CD4-positive, CD25-positive, alpha-beta regulatory T cell (primary cell): ENCODE measurements around the gene MAB21L3. TPM values are rescaled to one million over a fixed set of nuclear protein-coding genes. Genes with fewer than 3 reads are reported as not detected.

Experiments
- ATAC-seq, 2 donors: fragments of 150-1000 bp; cut with Tn5 transposase; one replicate each; pipeline ENCODE4 v1.10.0; 2021; ENCODE audit warnings: low read depth in 2 of 2, moderate number of reproducible peaks in 2 of 2, moderate library complexity in 1 of 2
- DNase-seq, 3 donors: peaks; one replicate each; pipeline versions ENCODE4 v3.0.0 to v3.0.0-alpha.2; 2012 to 2022; ENCODE audit warnings: mixed read lengths in 1 of 3
- H3K27ac ChIP-seq: one replicate; pipeline ENCODE4 v1.7.0; 2013; ENCODE audit warnings: mild to moderate bottlenecking, low read length; ENCODE audit not compliant: insufficient read depth, poor library complexity, severe bottlenecking
- H3K27me3 ChIP-seq: one replicate; pipeline ENCODE4 v1.7.0; 2013; ENCODE audit warnings: low read length; ENCODE audit not compliant: control insufficient read depth, insufficient read depth
- H3K36me3 ChIP-seq: one replicate; pipeline ENCODE4 v1.7.0; 2013; ENCODE audit warnings: mild to moderate bottlenecking, low read length, moderate library complexity; ENCODE audit not compliant: control insufficient read depth, insufficient read depth
- H3K4me1 ChIP-seq: 2 replicates; pipeline ENCODE4 v1.7.0; 2013; ENCODE audit warnings: mild to moderate bottlenecking, low read length; ENCODE audit not compliant: insufficient read depth, control insufficient read depth, poor library complexity, severe bottlenecking
- H3K4me3 ChIP-seq: one replicate; pipeline ENCODE4 v1.7.0; 2013; ENCODE audit warnings: low read depth, mild to moderate bottlenecking, low read length, moderate library complexity
- H3K9me3 ChIP-seq, 2 experiments: 1 replicate in 1 of 2; 2 replicates in 1 of 2; pipeline ENCODE4 v1.7.0; 2013; ENCODE audit warnings: low read length in 2 of 2, mild to moderate bottlenecking in 1 of 2, moderate library complexity in 1 of 2; ENCODE audit not compliant: control insufficient read depth in 2 of 2
- H3K27ac Mint-ChIP-seq, 3 donors: one replicate each; pipeline ENCODE4 v1.8.0; 2020 to 2022; ENCODE audit warnings: mild to moderate bottlenecking in 3 of 3, mixed read lengths in 3 of 3, moderate library complexity in 2 of 3
- H3K27me3 Mint-ChIP-seq: one replicate; pipeline ENCODE4 v1.8.0; 2022; ENCODE audit warnings: mild to moderate bottlenecking, mixed read lengths
- H3K36me3 Mint-ChIP-seq: one replicate; pipeline ENCODE4 v1.8.0; 2020; ENCODE audit warnings: mixed read lengths
- H3K4me1 Mint-ChIP-seq, 4 donors: one replicate each; pipeline ENCODE4 v1.8.0; 2020 to 2022; ENCODE audit warnings: mixed read lengths in 4 of 4, mild to moderate bottlenecking in 1 of 4
- H3K4me3 Mint-ChIP-seq, 4 donors: one replicate each; pipeline ENCODE4 v1.8.0; 2020 to 2022; ENCODE audit warnings: mild to moderate bottlenecking in 4 of 4, mixed read lengths in 4 of 4, moderate library complexity in 3 of 4
- H3K9me3 Mint-ChIP-seq, 7 donors: one replicate each; pipeline ENCODE4 v1.8.0; 2020 to 2022; ENCODE audit warnings: mixed read lengths in 7 of 7, mild to moderate bottlenecking in 3 of 7, moderate library complexity in 2 of 7
- polyA plus RNA-seq, 4 donors: library from polyadenylated mRNA; unstranded; fragments of 300-500 nt; fragmentation: Illumina TruSeq; gene quantifications; one replicate each; pipeline ENCODE4 v1.2.3, GENCODE V29; 2021
- total RNA-seq: library from RNA; stranded (reverse); gene quantifications from one replicate; pipeline ENCODE4 v1.2.3, GENCODE V29; 2022

Gene MAB21L3
- total and polyA plus RNA-seq, 5 donors from 2014 or later: not detected

DNA sequence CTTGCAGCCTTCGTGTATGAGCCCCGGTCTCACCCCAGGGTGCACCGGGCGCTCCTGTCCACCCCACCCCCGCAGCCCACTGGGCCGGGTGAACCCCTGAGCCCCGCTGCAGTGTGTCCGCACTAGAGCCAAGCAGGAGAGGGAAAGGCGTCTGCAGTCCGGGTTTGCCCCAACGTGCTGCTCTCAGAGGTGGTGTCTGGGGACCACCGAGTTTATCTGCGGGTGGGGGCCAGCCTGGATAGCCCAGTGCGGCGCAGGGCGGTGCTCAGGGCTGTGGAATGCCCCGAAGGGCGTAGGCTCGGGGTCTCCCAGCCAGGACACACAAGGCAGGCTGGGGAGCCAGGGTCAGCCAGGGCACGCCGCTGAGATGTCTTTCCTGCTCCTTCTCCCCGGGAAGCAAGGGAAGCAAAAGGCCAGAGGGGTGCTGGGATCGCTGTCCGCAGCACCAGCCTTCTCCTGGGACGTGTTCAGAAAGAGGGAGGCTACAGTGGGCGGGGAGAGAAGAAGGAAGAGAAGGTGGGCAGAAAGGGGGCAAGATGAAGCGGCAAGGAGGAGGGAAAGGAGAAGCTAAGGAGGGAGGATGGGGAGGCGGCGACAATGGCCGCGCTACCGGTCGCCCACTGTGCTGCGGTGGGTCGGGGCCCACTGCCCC lies 56.6 kb downstream of the MAB21L3 start:
- peak overlapping the region; percentile 71 to 91 (median 88) for H3K4me3 Mint-ChIP-seq
- H3K9me3 Mint-ChIP-seq: no peaks in the 10 kb centered on the region
- H3K4me1 Mint-ChIP-seq: peaks cover 0 to 23% (median 15%) of the 10 kb centered on the region in 4 donors
- peaks cover 28% of the 10 kb centered on the region for H3K27me3 Mint-ChIP-seq
- H3K27ac ChIP-seq: peak overlapping the region; percentile 10
- peak overlapping the region; percentile 57 for H3K4me3 ChIP-seq
- no peak for DNase-seq
- H3K36me3 Mint-ChIP-seq: no peaks in the 10 kb centered on the region
- ATAC-seq: peak in 1 of 2 donors; percentile 6
- H3K9me3 ChIP-seq: no peaks in the 10 kb centered on the region
- H3K4me1 ChIP-seq: peaks cover 14% of the 10 kb centered on the region
- peak overlapping the region; percentile 70 to 87 (median 74) for H3K27ac Mint-ChIP-seq
- no peaks in the 10 kb centered on the region for H3K36me3 ChIP-seq
- H3K27me3 ChIP-seq: no peaks in the 10 kb centered on the region

DNA sequence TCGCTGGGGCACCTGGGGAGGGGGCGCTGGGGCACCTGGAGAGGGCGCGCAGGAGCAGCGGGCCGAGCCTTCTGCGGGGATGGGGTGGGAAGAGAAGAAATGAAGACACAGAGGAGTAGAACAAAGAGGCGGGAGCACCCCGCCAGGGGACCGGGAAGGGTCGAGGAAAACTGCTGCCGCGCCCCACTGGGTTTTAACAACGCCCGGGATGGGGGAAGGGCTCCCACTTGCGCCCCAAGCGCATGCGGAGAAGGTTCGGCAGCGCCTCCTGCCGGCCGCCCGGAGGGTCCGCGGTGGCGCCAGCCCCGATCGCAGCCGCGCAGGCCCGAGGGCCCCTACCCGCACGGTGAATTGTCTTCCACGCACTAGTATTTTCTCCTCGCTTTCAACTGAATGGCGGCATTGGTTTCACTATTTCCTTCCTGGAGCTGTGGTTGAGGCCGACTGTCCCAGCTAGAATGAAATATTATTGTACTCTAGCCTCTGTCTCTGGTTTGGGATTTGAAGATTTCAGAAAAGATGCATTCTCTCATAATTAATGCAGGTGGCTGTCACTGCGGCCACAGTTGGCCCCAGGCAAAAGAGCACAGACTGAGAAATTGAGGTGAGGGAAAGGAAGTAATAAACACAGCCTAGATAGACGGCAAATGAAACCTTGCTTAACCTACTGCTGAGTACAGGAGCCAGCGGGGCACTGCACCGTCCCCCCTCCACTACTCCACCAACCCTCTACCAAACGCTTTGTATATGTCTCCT lies 57.3 kb downstream of the MAB21L3 start:
- no peaks in the 10 kb centered on the region for H3K9me3 ChIP-seq
- no peaks in the 10 kb centered on the region for H3K9me3 Mint-ChIP-seq
- H3K4me3 ChIP-seq: peak overlapping the region; percentile 77
- no peaks in the 10 kb centered on the region for H3K27me3 ChIP-seq
- peaks cover 14% of the 10 kb centered on the region for H3K4me1 ChIP-seq
- peaks cover 0 to 23% (median 15%) of the 10 kb centered on the region in 4 donors for H3K4me1 Mint-ChIP-seq
- H3K36me3 ChIP-seq: no peaks in the 10 kb centered on the region
- peaks cover 28% of the 10 kb centered on the region for H3K27me3 Mint-ChIP-seq
- ATAC-seq: peak; percentile 94 to 96
- H3K27ac Mint-ChIP-seq: peak overlapping the region; percentile 74 to 99 (median 94)
- peak overlapping the region; percentile 71 to 91 (median 88) for H3K4me3 Mint-ChIP-seq
- peak overlapping the region; percentile 10 for H3K27ac ChIP-seq
- peak; percentile 68 to 82 (median 79) for DNase-seq
- H3K36me3 Mint-ChIP-seq: no peaks in the 10 kb centered on the region

DNA sequence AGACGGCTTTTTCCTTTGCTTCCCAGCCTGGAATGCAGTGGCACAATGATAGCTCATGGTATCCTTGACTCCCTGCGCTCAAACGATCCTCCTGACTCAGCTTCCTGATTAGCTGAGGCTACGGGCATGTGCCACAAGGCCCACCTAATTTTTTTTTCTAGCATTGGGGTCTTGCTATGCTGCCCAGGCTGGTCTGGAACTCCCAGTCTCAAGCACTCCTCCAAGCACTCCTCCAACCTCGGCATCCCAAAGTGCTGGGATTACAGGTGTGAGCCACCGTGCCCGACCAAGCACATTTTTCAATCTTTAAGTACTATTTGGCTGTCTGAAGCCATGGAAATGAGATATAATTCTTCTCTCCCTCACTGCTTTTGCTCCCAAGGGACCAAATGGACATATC lies 58.7 kb downstream of the MAB21L3 start:
- Mint-ChIP-seq H3K4me3 (peak overlapping the region in 2 of 4 donors; percentile 36 to 52), H3K36me3 (no peaks in the 10 kb centered on the region), H3K9me3 (no peaks in the 10 kb centered on the region), H3K27me3 (peaks cover 28% of the 10 kb centered on the region), H3K27ac (no peak overlapping the region), H3K4me1 (peaks cover 0 to 23% (median 15%) of the 10 kb centered on the region in 4 donors)
- Histone ChIP-seq H3K4me1 (peaks cover 14% of the 10 kb centered on the region), H3K36me3 (no peaks in the 10 kb centered on the region), H3K27me3 (no peaks in the 10 kb centered on the region), H3K4me3 (no peak overlapping the region), H3K9me3 (no peaks in the 10 kb centered on the region), H3K27ac (no peak overlapping the region)
- no peak for ATAC-seq
- no peak for DNase-seq

DNA sequence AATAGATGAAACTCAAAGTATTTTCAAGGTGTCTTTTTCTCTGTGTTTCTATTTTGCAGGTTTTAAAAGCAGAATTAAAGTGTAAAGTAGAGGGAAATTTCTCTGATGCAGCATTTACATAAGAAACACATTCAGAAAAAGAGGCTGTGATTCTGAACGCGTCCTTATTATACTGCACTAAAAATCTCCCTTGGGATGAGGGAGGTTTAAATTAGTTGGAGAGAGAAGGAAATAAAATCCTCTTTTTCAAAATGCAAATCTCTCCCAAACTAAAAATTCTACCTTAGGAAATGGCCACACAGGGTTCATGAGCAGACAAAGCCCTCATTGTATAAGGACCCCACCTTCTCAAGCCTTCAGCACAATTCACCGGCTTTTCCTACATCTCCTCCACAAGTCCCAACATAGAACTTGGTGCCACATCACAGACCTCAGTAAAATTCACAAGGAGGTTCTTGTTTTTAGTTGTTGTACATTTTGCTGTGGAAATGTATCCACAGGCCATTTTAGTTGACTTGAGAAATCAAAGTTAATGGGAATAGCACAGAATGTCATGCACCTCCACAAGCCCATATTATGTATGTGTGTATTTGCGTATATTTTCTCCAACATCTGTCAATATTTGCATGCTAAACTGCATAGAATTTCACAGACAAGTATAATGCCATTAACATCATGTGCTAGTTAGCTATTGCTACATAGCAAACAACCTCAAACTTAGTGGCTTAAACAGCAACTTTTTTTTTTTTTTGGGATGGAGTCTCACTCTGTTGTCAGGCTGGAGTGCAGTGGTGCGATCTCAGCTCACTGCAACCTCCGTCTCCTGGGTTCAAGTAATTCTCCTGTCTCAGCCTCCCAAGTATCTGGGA lies 59.8 kb downstream of the MAB21L3 start:
- DNase-seq (no peak), ATAC-seq (no peak)
- no peak overlapping the region for H3K27ac Mint-ChIP-seq
- Histone ChIP-seq H3K27me3 (no peaks in the 10 kb centered on the region), H3K36me3 (no peaks in the 10 kb centered on the region), H3K4me3 (no peak overlapping the region), H3K4me1 (peaks cover 14% of the 10 kb centered on the region), H3K27ac (no peak overlapping the region), H3K9me3 (no peaks in the 10 kb centered on the region)
- H3K4me3 Mint-ChIP-seq: peak overlapping the region in 1 of 4 donors; percentile 9
- no peaks in the 10 kb centered on the region for H3K36me3 Mint-ChIP-seq
- H3K9me3 Mint-ChIP-seq: no peaks in the 10 kb centered on the region
- peaks cover 0 to 23% (median 15%) of the 10 kb centered on the region in 4 donors for H3K4me1 Mint-ChIP-seq
- H3K27me3 Mint-ChIP-seq: peaks cover 28% of the 10 kb centered on the region

DNA sequence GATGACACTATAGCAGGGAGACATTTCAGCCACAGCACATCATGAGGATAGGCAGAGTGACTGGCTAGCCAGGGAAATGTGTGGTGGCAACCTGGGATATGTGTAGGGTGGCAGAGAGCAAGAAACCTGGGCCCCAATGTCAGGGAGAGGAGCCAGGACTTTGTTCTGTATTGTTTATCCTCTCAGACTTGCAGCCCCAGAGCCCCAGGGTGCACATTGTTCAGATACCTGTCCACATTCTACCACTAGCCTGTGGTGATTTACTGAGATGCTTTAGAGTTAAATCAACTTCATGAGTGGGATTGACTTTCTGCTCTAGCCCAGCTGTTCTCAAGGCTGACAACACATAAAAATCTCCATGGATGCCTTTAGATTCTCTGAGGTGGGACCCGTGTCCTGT lies 61.5 kb downstream of the MAB21L3 start:
- Histone ChIP-seq H3K27ac (no peak overlapping the region), H3K9me3 (no peaks in the 10 kb centered on the region), H3K27me3 (no peaks in the 10 kb centered on the region), H3K36me3 (no peaks in the 10 kb centered on the region), H3K4me1 (peaks cover 13% of the 10 kb centered on the region), H3K4me3 (no peak overlapping the region)
- no peak for ATAC-seq
- Mint-ChIP-seq H3K4me3 (no peak overlapping the region), H3K4me1 (peaks cover 0 to 14% (median 10%) of the 10 kb centered on the region in 4 donors), H3K36me3 (no peaks in the 10 kb centered on the region), H3K27ac (no peak overlapping the region), H3K9me3 (no peaks in the 10 kb centered on the region), H3K27me3 (peaks cover 23% of the 10 kb centered on the region)
- DNase-seq: no peak

DNA sequence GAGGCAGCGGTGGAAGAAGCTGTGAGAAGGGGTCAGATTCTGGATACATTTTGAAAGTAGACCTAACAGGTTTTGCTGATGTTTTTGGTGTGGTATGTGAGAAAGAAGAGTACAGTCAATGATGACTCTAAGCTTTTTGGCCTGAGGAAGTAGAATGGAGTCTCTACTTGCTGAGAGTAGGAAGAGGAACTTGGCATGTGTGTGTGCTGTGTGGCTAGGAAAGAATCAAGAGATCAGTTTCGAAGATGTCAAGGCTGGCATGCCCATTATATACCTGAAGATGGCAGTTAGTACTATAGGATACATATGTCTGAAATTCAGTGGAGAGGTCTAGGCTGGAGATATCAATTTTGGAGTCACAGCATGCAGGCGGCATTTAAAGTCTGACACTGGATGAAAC lies 64.4 kb downstream of the MAB21L3 start:
- H3K4me3 Mint-ChIP-seq: no peak overlapping the region
- H3K27me3 ChIP-seq: peaks cover 3% of the 10 kb centered on the region
- no peaks in the 10 kb centered on the region for H3K9me3 Mint-ChIP-seq
- no peaks in the 10 kb centered on the region for H3K36me3 Mint-ChIP-seq
- DNase-seq (no peak), ATAC-seq (no peak)
- no peak overlapping the region for H3K4me3 ChIP-seq
- no peaks in the 10 kb centered on the region for H3K4me1 ChIP-seq
- H3K27ac ChIP-seq: no peak overlapping the region
- no peaks in the 10 kb centered on the region for H3K4me1 Mint-ChIP-seq
- no peak overlapping the region for H3K27ac Mint-ChIP-seq
- H3K27me3 Mint-ChIP-seq: peaks cover 16% of the 10 kb centered on the region
- H3K9me3 ChIP-seq: no peaks in the 10 kb centered on the region
- no peaks in the 10 kb centered on the region for H3K36me3 ChIP-seq

DNA sequence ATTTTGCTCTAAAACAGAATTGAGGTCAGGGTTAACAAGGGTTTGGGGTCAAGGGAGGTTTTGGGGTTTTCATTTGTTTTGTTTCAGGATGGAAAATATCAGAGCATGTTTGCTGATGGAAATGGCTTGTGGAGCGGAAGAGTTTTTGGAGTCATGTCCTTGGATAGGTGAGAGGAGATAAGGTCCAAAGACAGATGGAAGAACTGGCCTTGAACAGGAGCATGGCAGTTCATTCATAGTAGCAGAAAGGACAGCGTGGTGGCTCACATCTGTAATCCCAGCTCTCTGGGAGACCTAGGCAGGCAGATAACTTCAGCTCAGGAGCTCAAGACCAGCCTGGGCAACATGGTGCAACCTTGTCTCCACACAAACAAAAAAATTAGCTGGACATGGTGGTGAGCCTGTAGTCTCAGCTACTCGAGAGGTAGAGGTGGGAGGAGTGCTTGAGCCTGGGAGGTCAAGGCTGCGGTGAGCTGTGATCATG lies 65.1 kb downstream of the MAB21L3 start:
- Mint-ChIP-seq H3K27me3 (peaks cover 15% of the 10 kb centered on the region), H3K27ac (no peak overlapping the region), H3K9me3 (no peaks in the 10 kb centered on the region), H3K4me1 (no peaks in the 10 kb centered on the region), H3K36me3 (no peaks in the 10 kb centered on the region), H3K4me3 (no peak overlapping the region)
- ATAC-seq (no peak), DNase-seq (no peak)
- no peak overlapping the region for H3K4me3 ChIP-seq
- no peaks in the 10 kb centered on the region for H3K4me1 ChIP-seq
- no peak overlapping the region for H3K27ac ChIP-seq
- peaks cover 3% of the 10 kb centered on the region for H3K27me3 ChIP-seq
- no peaks in the 10 kb centered on the region for H3K36me3 ChIP-seq
- no peaks in the 10 kb centered on the region for H3K9me3 ChIP-seq
